Thymus (tissue), 11 donors: ENCODE measurements around the gene WSCD1. TPM values are rescaled to one million over a fixed set of nuclear protein-coding genes. Genes with fewer than 3 reads are reported as not detected.

Experiments used
- DNase-seq, 9 donors: peaks; one replicate each; pipeline ENCODE4 v3.0.0-alpha.2; 2013; ENCODE audit warnings: low spot score in 9 of 9, low read depth in 6 of 9, missing footprints in 1 of 9
- H3K27ac ChIP-seq, 2 donors: one replicate each; pipeline ENCODE4 v1.5.1; 2013; ENCODE audit warnings: control low read depth in 1 of 2, low read depth in 1 of 2, low read length in 1 of 2, mild to moderate bottlenecking in 1 of 2, moderate library complexity in 1 of 2
- H3K27me3 ChIP-seq, 2 donors: one replicate each; pipeline ENCODE4 v1.5.1; 2013; ENCODE audit warnings: low read length in 1 of 2; ENCODE audit not compliant: control insufficient read depth in 2 of 2, insufficient read depth in 1 of 2
- H3K36me3 ChIP-seq, 2 donors: one replicate each; pipeline ENCODE4 v1.5.1; 2013; ENCODE audit warnings: low read length in 1 of 2, mild to moderate bottlenecking in 1 of 2, moderate library complexity in 1 of 2; ENCODE audit not compliant: control insufficient read depth in 2 of 2, insufficient read depth in 2 of 2
- H3K4me1 ChIP-seq, 2 donors: one replicate each; pipeline ENCODE4 v1.5.1; 2013; ENCODE audit warnings: low read length in 2 of 2; ENCODE audit not compliant: control insufficient read depth in 2 of 2, insufficient read depth in 2 of 2
- H3K4me3 ChIP-seq, 2 donors: one replicate each; pipeline ENCODE4 v1.5.1; 2013; ENCODE audit warnings: low read length in 2 of 2, control low read depth in 1 of 2, mild to moderate bottlenecking in 1 of 2
- H3K9me3 ChIP-seq, 2 donors: one replicate each; pipeline ENCODE4 v1.5.1; 2013; ENCODE audit warnings: low read length in 1 of 2, mild to moderate bottlenecking in 1 of 2; ENCODE audit not compliant: control insufficient read depth in 2 of 2, insufficient read depth in 1 of 2
- WGBS: extraction: QIAGEN DNeasy Blood & Tissue Kit; methylation state at CpG from one replicate; pipeline ENCODE4 v1.1.7; 2013; 5-methylcytosine and 5-hydroxymethylcytosine counted together
- polyA plus RNA-seq: library from polyadenylated mRNA; stranded (reverse); fragments of 200-250 nt; gene quantifications from one replicate; pipeline ENCODE4 v1.2.3, GENCODE V29; 2013
- total RNA-seq: library from RNA; stranded (reverse); fragments of 120-200 nt; gene quantifications from one replicate; pipeline ENCODE4 v1.2.4, GENCODE V29; 2013
- donor health status: healthy.

The WSCD1 gene
- total and polyA plus RNA-seq, 2 donors: 1.1 to 5.1 TPM

GRCh38 chr17:6086603-6087400 lies 16.6 kb downstream of the WSCD1 start:
- Histone ChIP-seq H3K9me3 (no peaks in the 10 kb centered on the region), H3K27me3 (no peaks in the 10 kb centered on the region), H3K4me3 (no peak overlapping the region), H3K27ac (no peak overlapping the region), H3K4me1 (no peaks in the 10 kb centered on the region), H3K36me3 (no peaks in the 10 kb centered on the region)
- DNase-seq: no peak
- 96% methylated on average over 28 of the region's 28 CpGs for WGBS

- Histone ChIP-seq H3K4me3 (no peak overlapping the region), H3K4me1 (no peaks in the 10 kb centered on the region), H3K27ac (no peak overlapping the region), H3K27me3 (no peaks in the 10 kb centered on the region), H3K9me3 (no peaks in the 10 kb centered on the region), H3K36me3 (no peaks in the 10 kb centered on the region)
- 98% methylated on average over 4 of the region's 4 CpGs for WGBS
- DNase-seq: no peak
These were observed 18.0 kb downstream of the WSCD1 start for GRCh38 chr17:6088141-6088540.

GRCh38 chr17:6090253-6090652 lies 20.1 kb downstream of the WSCD1 start:
- 98% methylated on average over 20 of the region's 20 CpGs for WGBS
- no peak for DNase-seq

GRCh38 chr17:6092182-6092902 lies 22.2 kb downstream of the WSCD1 start:
- no peak overlapping the region for H3K27ac ChIP-seq
- no peaks in the 10 kb centered on the region for H3K9me3 ChIP-seq
- 94% methylated on average over 14 of the region's 14 CpGs for WGBS
- no peak for DNase-seq
- no peak overlapping the region for H3K4me3 ChIP-seq
- no peaks in the 10 kb centered on the region for H3K27me3 ChIP-seq
- H3K4me1 ChIP-seq: no peaks in the 10 kb centered on the region
- H3K36me3 ChIP-seq: no peaks in the 10 kb centered on the region

More at GRCh38 chr17:6090253-6090652, 20.1 kb downstream of the WSCD1 start:
- no peaks in the 10 kb centered on the region for H3K27me3 ChIP-seq
- no peaks in the 10 kb centered on the region for H3K9me3 ChIP-seq
- no peak overlapping the region for H3K4me3 ChIP-seq
- no peaks in the 10 kb centered on the region for H3K4me1 ChIP-seq
- no peaks in the 10 kb centered on the region for H3K36me3 ChIP-seq
- H3K27ac ChIP-seq: no peak overlapping the region

- DNase-seq: no peak
These were observed 22.8 kb downstream of the WSCD1 start for GRCh38 chr17:6092903-6093468.

GRCh38 chr17:6094453-6094852 lies 24.3 kb downstream of the WSCD1 start:
- whole genome bisulfite sequencing: 70% methylated on average over 1 of the region's 1 CpG
- Histone ChIP-seq H3K4me3 (no peak overlapping the region), H3K27me3 (no peaks in the 10 kb centered on the region), H3K36me3 (no peaks in the 10 kb centered on the region), H3K4me1 (no peaks in the 10 kb centered on the region), H3K27ac (no peak overlapping the region), H3K9me3 (no peaks in the 10 kb centered on the region)
- no peak for DNase-seq

More at GRCh38 chr17:6092903-6093468, 22.8 kb downstream of the WSCD1 start:
- H3K9me3 ChIP-seq: no peaks in the 10 kb centered on the region
- no peaks in the 10 kb centered on the region for H3K4me1 ChIP-seq
- H3K27me3 ChIP-seq: no peaks in the 10 kb centered on the region
- H3K27ac ChIP-seq: no peak overlapping the region
- H3K4me3 ChIP-seq: no peak overlapping the region
- no peaks in the 10 kb centered on the region for H3K36me3 ChIP-seq
- 92% methylated on average over 11 of the region's 11 CpGs for WGBS

GRCh38 chr17:6094926-6095325 lies 24.7 kb downstream of the WSCD1 start:
- no peaks in the 10 kb centered on the region for H3K27me3 ChIP-seq
- H3K4me3 ChIP-seq: no peak overlapping the region
- no peak for DNase-seq
- no peak overlapping the region for H3K27ac ChIP-seq
- no peaks in the 10 kb centered on the region for H3K36me3 ChIP-seq
- 96% methylated on average over 11 of the region's 11 CpGs for WGBS
- no peaks in the 10 kb centered on the region for H3K4me1 ChIP-seq
- no peaks in the 10 kb centered on the region for H3K9me3 ChIP-seq

GRCh38 chr17:6095501-6095900 lies 25.3 kb downstream of the WSCD1 start:
- H3K36me3 ChIP-seq: no peaks in the 10 kb centered on the region
- no peaks in the 10 kb centered on the region for H3K4me1 ChIP-seq
- WGBS: 84% methylated on average over 6 of the region's 6 CpGs
- H3K27me3 ChIP-seq: no peaks in the 10 kb centered on the region
- H3K9me3 ChIP-seq: no peaks in the 10 kb centered on the region
- no peak for DNase-seq
- H3K27ac ChIP-seq: no peak overlapping the region
- no peak overlapping the region for H3K4me3 ChIP-seq
